Measurements from ENCODE around the gene GPR61.

Gene GPR61

GRCh38 chr1:109493805-109494539 is 45.7 kb upstream of the GPR61 start, which contains the start of gene CYB561D1:
Gene CYB561D1, plus strand, starts transcription at chr1:109494094. Its CDS starts 46 bp downstream, at chr1:109494140.
- no peaks in the 10 kb centered on the region for H3K27me3 ChIP-seq
- peak; percentile 88 for TF ChIP-seq CTCF (IDR thresholded peaks at IDR 0.05; ENCODE audit: low read depth, low read length)
- DNase-seq: peak; percentile 94
- peaks cover 16% of the 10 kb centered on the region for H3K36me3 ChIP-seq
- H3K4me1 ChIP-seq: no peaks in the 10 kb centered on the region; the same call in none of the 2 replicates
- peak within 1 kb of the TSS; percentile 81 for H3K4me3 ChIP-seq (ENCODE audit: low read depth, low read length)
- H3K9me3 ChIP-seq: no peaks in the 10 kb centered on the region

DNA sequence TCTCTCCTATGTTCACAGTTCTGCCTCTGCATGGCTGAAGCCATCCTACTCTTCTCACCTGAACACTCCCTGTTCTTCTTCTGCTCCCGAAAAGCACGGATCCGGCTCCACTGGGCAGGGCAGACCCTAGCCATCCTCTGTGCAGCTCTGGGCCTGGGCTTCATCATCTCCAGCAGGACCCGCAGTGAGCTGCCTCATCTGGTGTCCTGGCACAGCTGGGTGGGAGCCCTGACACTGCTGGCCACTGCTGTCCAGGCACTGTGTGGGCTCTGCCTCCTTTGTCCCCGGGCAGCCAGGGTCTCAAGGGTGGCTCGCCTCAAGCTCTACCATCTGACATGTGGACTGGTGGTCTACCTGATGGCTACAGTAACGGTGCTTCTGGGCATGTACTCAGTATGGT is 43.9 kb upstream of the GPR61 start:
- no peaks in the 10 kb centered on the region for H3K9me3 ChIP-seq
- no peaks in the 10 kb centered on the region for H3K27me3 ChIP-seq
- no peak overlapping the region for H3K4me3 ChIP-seq (ENCODE audit: low read depth, low read length)
- no peak for DNase-seq
- peaks cover 6% of the 10 kb centered on the region for H3K36me3 ChIP-seq
- no peaks in the 10 kb centered on the region; the same call in none of the 2 replicates for H3K4me1 ChIP-seq
- no peak for TF ChIP-seq CTCF (IDR thresholded peaks at IDR 0.05; ENCODE audit: low read depth, low read length)

DNA sequence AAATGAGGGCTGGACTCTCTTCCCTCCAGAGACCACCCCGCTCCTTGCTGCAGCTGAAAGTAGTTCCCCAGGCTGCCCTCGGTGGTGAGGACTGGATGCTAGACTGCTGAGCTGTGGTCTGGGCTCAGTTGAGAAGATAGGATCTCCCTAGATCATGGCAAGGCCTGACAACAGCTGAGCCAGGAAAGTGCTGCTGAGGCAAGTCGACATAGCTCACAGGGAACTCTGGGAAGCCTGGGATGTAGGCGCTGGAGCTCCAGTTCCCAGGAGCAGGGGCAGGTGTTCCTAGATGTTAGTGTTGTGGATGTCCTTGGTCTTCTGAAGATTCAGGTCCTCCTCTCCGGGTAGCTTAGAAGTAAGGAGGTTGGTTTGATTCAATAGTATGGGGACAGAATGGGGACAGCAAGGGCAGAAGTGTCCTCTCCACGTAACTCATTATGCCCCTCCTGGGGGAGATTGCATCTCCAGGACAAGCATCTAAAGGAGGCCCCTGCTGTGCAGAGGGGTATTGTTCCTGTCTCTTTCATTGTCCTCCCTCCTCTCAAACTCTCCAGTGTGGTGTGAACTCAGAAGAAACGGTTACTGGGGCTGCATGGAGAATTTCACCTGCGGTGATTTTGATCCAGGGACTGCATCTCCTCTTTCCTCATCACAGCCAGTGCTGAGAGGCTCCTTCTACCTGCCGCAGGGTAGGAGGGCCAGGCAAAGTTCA is 42.1 kb upstream of the GPR61 start:
- H3K4me1 ChIP-seq: no peaks in the 10 kb centered on the region; the same call in none of the 2 replicates
- H3K36me3 ChIP-seq: no peaks in the 10 kb centered on the region; the same call in 1 of the 2 replicates
- no peaks in the 10 kb centered on the region for H3K9me3 ChIP-seq
- no peaks in the 10 kb centered on the region for H3K27me3 ChIP-seq
- H3K4me3 ChIP-seq (ENCODE audit: low read depth, low read length): no peak overlapping the region
- no peak for TF ChIP-seq CTCF (IDR thresholded peaks at IDR 0.05; ENCODE audit: low read depth, low read length)
- no peak for DNase-seq

- Histone ChIP-seq H3K9me3 (no peaks in the 10 kb centered on the region), H3K36me3 (no peaks in the 10 kb centered on the region; the same call in 1 of the 2 replicates), H3K4me3 (ENCODE audit: low read depth, low read length) (no peak overlapping the region), H3K27me3 (no peaks in the 10 kb centered on the region), H3K4me1 (no peaks in the 10 kb centered on the region; the same call in none of the 2 replicates)
- DNase-seq: peak; percentile 82
- TF ChIP-seq CTCF (IDR thresholded peaks at IDR 0.05; ENCODE audit: low read depth, low read length): peak; percentile 74
These were observed 41.4 kb upstream of the GPR61 start for GRCh38 chr1:109498161-109498801.

GRCh38 chr1:109499081-109499480 is 40.6 kb upstream of the GPR61 start:
- no peak for TF ChIP-seq CTCF (IDR thresholded peaks at IDR 0.05; ENCODE audit: low read depth, low read length)
- Histone ChIP-seq H3K27me3 (no peaks in the 10 kb centered on the region), H3K4me1 (no peaks in the 10 kb centered on the region; the same call in none of the 2 replicates), H3K4me3 (ENCODE audit: low read depth, low read length) (no peak overlapping the region), H3K36me3 (no peaks in the 10 kb centered on the region; the same call in 1 of the 2 replicates), H3K9me3 (no peaks in the 10 kb centered on the region)
- DNase-seq: no peak
